H1 (cell line): ENCODE results near the gene C6orf136. TPM values are rescaled to one million over a fixed set of nuclear protein-coding genes. Genes with fewer than 3 reads are reported as not detected.
A peak's percentile ranks its signal among the peaks of the same experiment; 100 is the strongest.

Source experiments
- CBX5 ChIP-seq: fragments of 300-800, 300-1000 bp; sonication (generic); IDR thresholded peaks from 2 replicates; pipeline ENCODE4 v1.7.1; 2016; ENCODE audit warnings: antibody characterized with exemption, low read length, low read depth
- CBX8 ChIP-seq: fragments of 300-800, 300-1000 bp; sonication (generic); IDR thresholded peaks from 2 replicates; pipeline ENCODE4 v1.7.1; 2016; ENCODE audit warnings: low read depth, low read length, borderline replicate concordance
- CEBPB ChIP-seq: IDR thresholded peaks from 2 replicates; pipeline ENCODE4 v1.6.1; 2012; ENCODE audit warnings: low read depth, low read length
- CHD2 ChIP-seq: IDR thresholded peaks from 2 replicates; pipeline ENCODE4 v1.6.1; 2012; ENCODE audit warnings: low read length, improper control_type of control experiment
- EGR1 ChIP-seq: IDR thresholded peaks from 2 replicates; pipeline ENCODE4 v1.6.1; 2011; ENCODE audit warnings: low read depth, low read length, borderline replicate concordance
- EP300 ChIP-seq, 2 experiments: IDR thresholded peaks; 1 replicate in 1 of 2; 2 replicates in 1 of 2; pipeline ENCODE4 v1.6.1; 2011 to 2012; ENCODE audit warnings: low read depth in 2 of 2, low read length in 2 of 2, mild to moderate bottlenecking in 2 of 2, borderline replicate concordance in 1 of 2, inconsistent platforms in 1 of 2, moderate library complexity in 1 of 2
- HDAC6 ChIP-seq: IDR thresholded peaks from one replicate; pipeline ENCODE4 v1.7.1; 2012; ENCODE audit warnings: low read depth, mild to moderate bottlenecking, inconsistent platforms, low read length, moderate library complexity
- JUN ChIP-seq: IDR thresholded peaks from 2 replicates; pipeline ENCODE4 v1.6.1; 2011; ENCODE audit warnings: low read depth, mild to moderate bottlenecking, improper control_type of control experiment, low read length
- NANOG ChIP-seq: IDR thresholded peaks from 2 replicates; pipeline ENCODE4 v1.6.1; 2011; ENCODE audit warnings: low read length, low read depth, mild to moderate bottlenecking, inconsistent platforms; ENCODE audit not compliant: insufficient read depth, poor library complexity, severe bottlenecking
- NRF1 ChIP-seq: IDR thresholded peaks from 2 replicates; pipeline ENCODE4 v1.6.1; 2011; ENCODE audit warnings: mild to moderate bottlenecking, low read depth, low read length, improper control_type of control experiment
- POLR2AphosphoS5 ChIP-seq: IDR thresholded peaks from 2 replicates; pipeline ENCODE4 v1.6.1; 2011; ENCODE audit warnings: low read depth, low read length
- RAD21 ChIP-seq, 2 experiments: IDR thresholded peaks in 1 of 2; conservative IDR thresholded peaks in 1 of 2; 2 replicates each; pipeline ENCODE4 v1.6.1; 2011; ENCODE audit warnings: low read depth in 2 of 2, low read length in 2 of 2, improper control_type of control experiment in 1 of 2, inconsistent platforms in 1 of 2, mild to moderate bottlenecking in 1 of 2, moderate library complexity in 1 of 2
- RFX5 ChIP-seq: IDR thresholded peaks from 2 replicates; pipeline ENCODE4 v1.6.1; 2011; ENCODE audit warnings: low read depth, low read length, improper control_type of control experiment, borderline replicate concordance
- SAP30 ChIP-seq: fragments of 300-600 bp; sonication (generic); IDR thresholded peaks from 2 replicates; pipeline ENCODE4 v1.7.1; 2012; ENCODE audit warnings: low read length, moderate library complexity, mild to moderate bottlenecking, inconsistent platforms; ENCODE audit not compliant: insufficient read depth, insufficient replicate concordance
- SIN3A ChIP-seq, 2 experiments: IDR thresholded peaks in 1 of 2; conservative IDR thresholded peaks in 1 of 2; 2 replicates each; pipeline ENCODE4 v1.6.1; 2011 to 2012; ENCODE audit warnings: low read length in 2 of 2, improper control_type of control experiment in 1 of 2, low read depth in 1 of 2, mild to moderate bottlenecking in 1 of 2
- SIX5 ChIP-seq: IDR thresholded peaks from 2 replicates; pipeline ENCODE4 v1.6.1; 2011; ENCODE audit warnings: mild to moderate bottlenecking, low read depth, low read length
- SP1 ChIP-seq: IDR thresholded peaks from 2 replicates; pipeline ENCODE4 v1.6.1; 2011; ENCODE audit warnings: low read depth, low read length
- SP2 ChIP-seq: IDR thresholded peaks from 2 replicates; pipeline ENCODE4 v1.6.1; 2012; ENCODE audit warnings: mild to moderate bottlenecking, low read length, inconsistent platforms
- TBP ChIP-seq: IDR thresholded peaks from 2 replicates; pipeline ENCODE4 v1.6.1; 2011; ENCODE audit warnings: low read depth, low read length, improper control_type of control experiment
- TEAD4 ChIP-seq: IDR thresholded peaks from 2 replicates; pipeline ENCODE4 v1.6.1; 2012; ENCODE audit warnings: low read depth, low read length, inconsistent platforms, mixed read lengths
- polyA plus RNA-seq, 7 experiments: library from polyadenylated mRNA; depleted of rRNA in 3 of 7; stranded (reverse) in 5 of 7; unstranded in 2 of 7; fragments of >200 nt in 5 of 7; fragments of 200-250 nt in 2 of 7; gene quantifications; 1 replicate in 5 of 7; 2 replicates in 1 of 7; 4 replicates in 1 of 7; pipeline versions ENCODE4 v1.2.1 to v1.2.3, GENCODE V29; 2011 to 2013; ENCODE audit warnings: missing spikeins in 2 of 7, mixed read lengths in 2 of 7
- total RNA-seq: library from RNA; stranded (reverse); fragmentation: NEBNext Ultra II Directional; extraction: Animal tissue kit (Norgen Biotek cat#: 25700); gene quantifications from 2 replicates; pipeline ENCODE4 v1.2.1, GENCODE V29; 2021
- TF ChIP-seq, protein P1 (sequence below): IDR thresholded peaks from 2 replicates; pipeline ENCODE4 v1.6.1; 2012; ENCODE audit warnings: low read length, inconsistent platforms

C6orf136 gene
- total and polyA plus RNA-seq, 2 of the 8 experiments (the other 6 are each of a cell fraction or from before 2014, with no cell fraction given), result 20.8 to 23.1 TPM

GRCh38 chr6:30678964-30679726 lies 32.2 kb downstream of the C6orf136 start (continued):
- TF ChIP-seq SIN3A (conservative IDR thresholded peaks at IDR 0.05 in 1 of 2, IDR thresholded peaks at IDR 0.05 in 1 of 2; ENCODE audit: low read depth in 1 of 2, low read length in 2 of 2) (0 out of 4 replicates have a peak, but pooled peaks of 1 of the 2 experiments have one; percentile 56), SIX5 (no peak), RFX5 (no peak), EP300 (IDR thresholded peaks at IDR 0.05; ENCODE audit: borderline replicate concordance in 1 of 2, low read depth in 2 of 2, low read length in 2 of 2) (no peak; a peak in 1 of 3 replicates), POLR2AphosphoS5 (no peak), TEAD4 (no peak), NRF1 (no peak), CBX5 (no peak), SP2 (no peak), CHD2 (peak; percentile 27; the same call in 1 of the 2 replicates), RAD21 (IDR thresholded peaks at IDR 0.05 in 1 of 2, conservative IDR thresholded peaks at IDR 0.05 in 1 of 2; ENCODE audit: low read depth in 2 of 2, low read length in 2 of 2) (peak; percentile 91 to 96), SAP30 (no peak), JUN (peak; percentile 23; the same call in 1 of the 2 replicates), EGR1 (0 out of 2 replicates have a peak, but pooled peaks have one; percentile 14), CEBPB (no peak), SP1 (no peak), TBP (no peak), CBX8 (no peak), HDAC6 (no peak), NANOG (no peak)
- TF ChIP-seq, protein P1, sequence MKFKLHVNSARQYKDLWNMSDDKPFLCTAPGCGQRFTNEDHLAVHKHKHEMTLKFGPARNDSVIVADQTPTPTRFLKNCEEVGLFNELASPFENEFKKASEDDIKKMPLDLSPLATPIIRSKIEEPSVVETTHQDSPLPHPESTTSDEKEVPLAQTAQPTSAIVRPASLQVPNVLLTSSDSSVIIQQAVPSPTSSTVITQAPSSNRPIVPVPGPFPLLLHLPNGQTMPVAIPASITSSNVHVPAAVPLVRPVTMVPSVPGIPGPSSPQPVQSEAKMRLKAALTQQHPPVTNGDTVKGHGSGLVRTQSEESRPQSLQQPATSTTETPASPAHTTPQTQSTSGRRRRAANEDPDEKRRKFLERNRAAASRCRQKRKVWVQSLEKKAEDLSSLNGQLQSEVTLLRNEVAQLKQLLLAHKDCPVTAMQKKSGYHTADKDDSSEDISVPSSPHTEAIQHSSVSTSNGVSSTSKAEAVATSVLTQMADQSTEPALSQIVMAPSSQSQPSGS, result 0 out of 2 replicates have a peak, but pooled peaks have one; percentile 41
